HG03457 (cell line): Measurements from ENCODE around the gene CD3G.
"Not testable (repeated sequence)": the region's sequence is repeated elsewhere in the genome, so short reads cannot be mapped to it uniquely, and the experiment has no call there.

Experiments used
- ATAC-seq: cut with Tn5 transposase; IDR thresholded peaks from one replicate; pipeline ENCODE4 v1.9.1; 2021; ENCODE audit warnings: moderate number of reproducible peaks; ENCODE audit not compliant: unreplicated experiment

The CD3G gene

DNA sequence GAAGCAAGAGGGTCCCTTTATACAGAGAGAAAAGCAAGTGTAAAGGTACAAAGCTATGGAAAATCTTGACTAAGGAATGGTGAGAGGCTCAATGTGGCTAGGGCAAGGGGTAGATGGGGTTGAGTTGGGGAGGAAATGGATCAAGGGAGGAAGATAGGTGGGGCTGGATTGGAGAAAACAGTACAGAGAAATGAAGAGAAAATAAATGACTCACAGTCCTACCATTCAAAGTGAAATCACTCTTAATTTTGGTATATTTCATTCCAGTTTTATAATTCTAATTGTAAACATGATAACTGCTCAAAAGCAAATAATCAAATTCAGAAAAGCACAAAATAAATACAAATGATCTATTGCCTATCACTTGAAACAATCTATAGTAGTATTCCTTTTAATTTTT lies 31.8 kb downstream of the CD3G start:
- no peak for ATAC-seq

- ATAC-seq, result no peak
Observed at GRCh38 chr11:118379497-118379896, 35.4 kb downstream of the CD3G start.

- no peak for ATAC-seq
Observed at GRCh38 chr11:118380571-118380970, 36.4 kb downstream of the CD3G start.

DNA sequence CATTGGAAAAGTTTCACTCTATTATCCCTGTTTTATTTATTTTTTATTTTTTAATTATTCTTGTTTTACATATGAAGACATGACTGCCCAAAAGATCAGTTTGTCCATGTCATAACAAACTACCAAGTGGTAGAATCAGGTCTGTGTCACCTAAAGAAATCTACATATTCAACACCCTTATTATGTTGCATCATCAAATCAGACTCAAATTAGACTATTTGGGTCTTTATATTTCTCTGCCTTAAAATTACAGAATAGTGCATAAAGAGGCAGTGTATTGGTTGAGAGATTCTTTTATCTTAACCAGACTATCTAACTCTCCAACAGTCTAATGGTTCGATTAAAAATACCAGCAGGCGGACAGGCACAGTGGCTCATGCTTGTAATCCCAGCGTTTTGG lies 38.8 kb downstream of the CD3G start:
- ATAC-seq, result no peak

GRCh38 chr11:118383657-118384056 lies 39.5 kb downstream of the CD3G start:
- no peak for ATAC-seq

DNA sequence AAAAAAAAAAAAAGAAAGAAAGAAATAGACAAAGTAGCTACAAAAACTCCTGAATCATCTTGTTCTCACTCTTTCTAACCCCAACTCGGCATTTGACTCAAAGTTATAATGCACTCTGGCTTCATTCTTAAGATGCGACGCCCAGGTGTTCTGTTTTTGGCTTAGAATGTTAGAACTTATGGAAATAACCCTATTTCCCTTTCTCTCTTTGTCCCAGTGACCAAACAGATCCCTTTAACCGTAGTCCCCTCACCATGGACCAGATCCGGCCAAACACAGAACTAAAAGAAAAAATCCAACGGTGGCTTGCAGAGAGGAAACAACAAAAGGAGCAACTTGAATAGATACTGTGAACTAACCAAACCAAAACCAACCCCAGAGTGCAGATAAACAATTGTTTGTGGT lies 52.0 kb downstream of the CD3G start:
- no peak for ATAC-seq

- ATAC-seq, result no peak
Observed at GRCh38 chr11:118397448-118397847, 53.3 kb downstream of the CD3G start.

DNA sequence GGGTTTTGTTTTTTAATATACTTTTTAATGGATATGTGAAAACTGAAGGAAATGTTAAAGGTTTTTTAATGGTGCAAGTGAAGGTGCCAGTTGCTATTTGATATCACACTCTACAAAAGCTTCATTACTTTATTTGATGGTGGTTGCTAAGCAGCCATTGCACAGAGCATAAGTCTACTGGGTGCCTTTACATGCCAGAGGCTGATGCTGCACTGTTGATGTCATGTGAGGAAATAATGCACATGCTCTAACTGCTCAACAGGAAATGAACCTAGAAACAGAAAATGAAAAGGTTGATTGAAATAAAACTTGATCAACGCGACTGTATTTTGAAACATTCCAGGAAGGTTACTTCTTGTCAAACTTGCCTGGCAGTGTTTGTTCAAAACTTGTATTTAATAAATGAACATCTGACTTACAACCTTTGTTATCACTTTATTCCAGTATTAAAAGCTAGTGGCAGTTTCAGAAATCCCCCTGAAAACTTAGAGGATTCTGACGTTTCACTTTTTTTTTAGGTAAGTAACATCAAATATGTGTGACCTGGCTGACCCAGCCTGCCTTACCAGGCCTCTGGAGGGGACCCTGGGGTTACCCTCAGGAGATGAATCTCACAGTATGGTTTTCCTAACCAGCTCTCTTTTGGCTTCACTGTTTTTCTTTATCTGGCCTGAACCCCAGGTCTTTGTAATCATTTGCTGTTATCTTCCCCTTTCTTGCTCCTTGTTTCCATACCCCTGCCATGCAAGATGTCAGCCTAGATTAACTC lies 54.8 kb downstream of the CD3G start:
- ATAC-seq, result no peak

DNA sequence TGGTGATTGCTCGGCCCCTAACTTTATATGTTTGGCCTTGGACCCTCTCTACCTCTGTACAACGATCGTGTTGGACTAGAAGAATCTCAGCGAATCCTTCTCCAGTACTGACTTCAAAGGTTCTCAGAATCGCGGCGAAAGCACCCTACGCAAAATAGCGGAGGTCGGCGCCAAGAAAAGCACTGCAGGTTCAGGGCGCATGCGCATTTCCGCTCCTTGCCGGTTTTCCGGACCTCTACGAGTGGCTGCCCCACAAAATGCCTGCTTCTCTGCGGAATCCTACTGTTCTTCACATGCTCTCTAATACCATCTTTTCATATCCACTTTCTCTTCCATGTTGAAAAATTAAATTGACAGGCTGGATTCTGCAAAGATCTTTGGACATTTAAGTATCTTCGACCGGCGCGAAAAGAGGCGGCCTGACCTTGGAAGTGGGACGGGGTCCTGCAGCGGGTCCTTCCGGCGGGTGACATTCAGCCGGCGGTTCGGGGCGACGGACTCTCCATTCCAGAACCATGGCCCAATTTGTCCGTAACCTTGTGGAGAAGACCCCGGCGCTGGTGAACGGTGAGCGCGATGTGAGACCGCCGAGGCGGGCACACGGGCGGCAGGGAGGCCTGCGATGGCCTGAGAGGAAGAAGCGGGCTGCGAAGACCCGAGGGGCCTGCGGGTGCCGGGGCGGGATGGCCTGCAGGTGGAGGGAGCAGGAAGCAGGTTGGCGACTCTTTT lies 57.2 kb downstream of the CD3G start, which contains the start of gene ATP5MG:
Gene ATP5MG, plus strand, starts transcription at position 456 of the 729 bp plus-strand sequence. Its CDS starts 60 bp downstream, at position 516.
- ATAC-seq, result no peak

DNA sequence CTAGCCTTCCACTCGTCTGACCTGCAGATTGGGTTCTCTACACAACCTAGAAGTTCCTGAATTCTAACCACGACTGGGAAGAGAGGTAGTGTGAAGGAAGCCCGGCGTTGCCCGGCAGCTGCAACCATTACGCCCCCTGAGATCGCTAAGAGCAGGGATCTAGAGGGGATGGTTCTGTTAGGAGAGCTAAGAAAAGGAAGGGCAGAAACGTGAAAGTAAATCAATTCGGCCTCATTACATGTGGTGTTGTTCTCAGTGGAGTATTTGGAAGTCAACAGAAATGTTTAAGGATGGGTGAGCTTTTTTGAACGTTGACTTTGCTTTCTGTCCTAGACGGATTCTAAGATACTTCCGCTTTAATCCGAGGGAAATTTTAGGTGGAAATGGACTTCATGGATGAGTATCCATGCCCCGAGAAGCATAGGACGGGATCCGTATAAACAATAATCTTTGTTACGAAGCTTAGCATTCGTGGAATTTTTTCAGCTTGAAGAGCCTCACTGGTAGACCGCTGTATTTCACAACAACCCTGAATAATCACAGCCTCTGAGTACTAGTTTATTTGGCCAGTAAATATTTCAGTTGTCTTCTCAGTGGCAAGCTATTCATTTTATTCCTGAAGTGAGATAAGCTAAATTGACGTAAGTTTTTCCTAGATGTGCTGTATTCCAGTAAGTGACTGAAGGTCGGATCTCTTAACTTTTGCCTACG lies 57.9 kb downstream of the CD3G start:
- no peak for ATAC-seq

DNA sequence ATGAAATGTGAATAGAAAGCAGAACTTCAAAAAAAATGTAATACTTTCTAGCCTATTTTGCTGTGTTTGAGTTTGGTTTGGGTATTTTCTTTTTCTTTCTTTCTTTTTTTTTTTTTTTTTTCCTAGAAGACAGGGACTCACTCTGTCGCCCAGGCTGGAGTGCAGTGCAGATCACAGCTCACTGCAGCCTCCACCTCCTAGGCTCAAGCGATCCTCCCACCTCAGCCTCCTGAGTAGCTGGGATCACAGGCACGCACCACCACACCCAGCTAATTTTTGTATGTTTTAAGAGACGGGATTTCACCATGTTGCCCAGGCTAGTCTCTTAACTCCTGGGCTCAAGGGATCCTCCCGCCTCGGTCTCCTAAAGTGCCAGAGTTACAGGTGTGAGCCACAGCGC lies 58.5 kb downstream of the CD3G start:
- not testable (repeated sequence) for ATAC-seq
